Endothelial cell of umbilical vein (primary cell): ENCODE results near the gene MAGEA12. TPM values are rescaled to one million over a fixed set of nuclear protein-coding genes. Genes with fewer than 3 reads are reported as not detected.

Experiments used
- BruUV-seq: library from RNA; stranded (reverse); fragments of 400-500 nt; replicated peaks from 2 replicates; lab custom pipeline; 2021; lab: Mats Ljungman, UMichigan
- CTCF ChIA-PET: fragments of 300-600, 350-600 bp; sonication (Branson Sonifier 250); formaldehyde crosslinking; loops from one replicate; lab custom pipeline; 2021; ENCODE audit warnings: antibody characterized with exemption, inconsistent platforms; lab: Charles Lee
- POLR2A ChIA-PET: fragments of 300-600, 350-600 bp; sonication (Branson Sonifier 250); formaldehyde crosslinking; loops from one replicate; lab custom pipeline; 2021; ENCODE audit warnings: antibody characterized with exemption, inconsistent platforms; lab: Charles Lee
- DNase-seq: peaks from one replicate; pipeline ENCODE4 v3.0.0-alpha.2; 2011; ENCODE audit warnings: low read depth, low spot score
- FAIRE-seq: peaks from 2 replicates; lab custom pipeline; 2011; peaks lifted over from hg19 to GRCh38; lab: Jason Lieb, UNC
- H2AFZ ChIP-seq: 2 replicates; pipeline ENCODE4 v1.6.0; 2012; ENCODE audit warnings: low read depth, low read length, control low read depth, inconsistent platforms
- H3K27ac ChIP-seq: 2 replicates; pipeline ENCODE4 v1.5.1; 2011; ENCODE audit warnings: low read depth, mild to moderate bottlenecking, control low read depth, low read length, moderate library complexity; ENCODE audit not compliant: insufficient read depth
- H3K27me3 ChIP-seq, 2 experiments: 2 replicates each; pipeline versions ENCODE4 v1.6.0 to v1.6.1; 2011; ENCODE audit warnings: low read length in 2 of 2, mixed read lengths in 1 of 2; ENCODE audit not compliant: control insufficient read depth in 2 of 2, insufficient read depth in 2 of 2
- H3K36me3 ChIP-seq, 2 experiments: 2 replicates in 1 of 2; 3 replicates in 1 of 2; pipeline ENCODE4 v1.5.1; 2011; ENCODE audit warnings: low read length in 2 of 2, mild to moderate bottlenecking in 1 of 2, moderate library complexity in 1 of 2; ENCODE audit not compliant: control insufficient read depth in 2 of 2, insufficient read depth in 2 of 2; ENCODE audit errors: extremely low read depth in 1 of 2
- H3K4me1 ChIP-seq: 3 replicates; pipeline ENCODE4 v1.5.1; 2011; ENCODE audit warnings: mild to moderate bottlenecking, low read length; ENCODE audit not compliant: control insufficient read depth, insufficient read depth; ENCODE audit errors: extremely low read depth
- H3K4me2 ChIP-seq: 2 replicates; pipeline ENCODE4 v1.6.1; 2011; ENCODE audit warnings: low read length, control low read depth, mixed read lengths; ENCODE audit not compliant: insufficient read depth
- H3K4me3 ChIP-seq, 3 experiments: fragments of 200-600 bp in 1 of 3; sonication (generic), shearing (Covaris generic) in 1 of 3; replicated peaks in 1 of 3; 2 replicates each; pipeline ENCODE4 v1.5.1; 2011 to 2016; ENCODE audit warnings: control low read depth in 3 of 3, low read length in 3 of 3, mild to moderate bottlenecking in 2 of 3, inconsistent platforms in 1 of 3, low read depth in 1 of 3, moderate library complexity in 1 of 3; ENCODE audit not compliant: insufficient read depth in 1 of 3
- H3K79me2 ChIP-seq: 2 replicates; pipeline ENCODE4 v1.6.0; 2012; ENCODE audit warnings: low read length, inconsistent platforms; ENCODE audit not compliant: control insufficient read depth, insufficient read depth
- H3K9ac ChIP-seq: replicated peaks from 2 replicates; pipeline ENCODE3; 2011; ENCODE audit warnings: low read length, control low read depth; ENCODE audit not compliant: insufficient read depth; ENCODE audit errors: extremely low read depth
- H3K9me1 ChIP-seq: replicated peaks from 3 replicates; pipeline ENCODE4 v1.6.0; 2011; ENCODE audit warnings: mild to moderate bottlenecking, low read length; ENCODE audit not compliant: control insufficient read depth, insufficient read depth; ENCODE audit errors: extremely low read depth
- H3K9me3 ChIP-seq: replicated peaks from 2 replicates; pipeline ENCODE4 v1.5.1; 2012; ENCODE audit warnings: low read length, inconsistent platforms; ENCODE audit not compliant: control insufficient read depth, insufficient read depth
- H4K20me1 ChIP-seq: replicated peaks from 2 replicates; pipeline ENCODE3; 2011; ENCODE audit warnings: mild to moderate bottlenecking, low read length; ENCODE audit not compliant: control insufficient read depth, insufficient read depth; ENCODE audit errors: extremely low read depth
- EZH2 ChIP-seq: IDR thresholded peaks from 2 replicates; pipeline ENCODE4 v1.6.1; 2012; ENCODE audit warnings: borderline replicate concordance, low read depth, mild to moderate bottlenecking, moderate library complexity, low read length, inconsistent platforms; ENCODE audit not compliant: severe bottlenecking
- FOS ChIP-seq: IDR thresholded peaks from 2 replicates; pipeline ENCODE4 v1.6.1; 2011; ENCODE audit warnings: mild to moderate bottlenecking, low read length, moderate library complexity, borderline replicate concordance; ENCODE audit not compliant: insufficient read depth
- GATA2 ChIP-seq: IDR thresholded peaks from 2 replicates; pipeline ENCODE4 v1.7.0; 2011; ENCODE audit warnings: low read depth, mild to moderate bottlenecking, moderate library complexity, mixed read lengths, low read length; ENCODE audit not compliant: insufficient read length, insufficient read depth
- dilution Hi-C: fragments of 300-500 bp; cut with MboI; formaldehyde crosslinking; loops from one replicate; pipeline ENCODE4 v1.15.0; 2019; ENCODE audit warnings: low sequenced_read_pairs; ENCODE audit not compliant: extremely low pct_ligation_motif_present
- intact Hi-C: fragments of 100-400 bp; cut with micrococcal nuclease; formaldehyde crosslinking; loops from one replicate; pipeline ENCODE4 v1.10.0; 2022
- polyA plus RNA-seq, 4 experiments: library from polyadenylated mRNA; depleted of rRNA in 3 of 4; stranded (reverse) in 3 of 4; unstranded in 1 of 4; fragments of >200 nt; gene quantifications; 2 replicates each; pipeline versions ENCODE4 v1.2.1 to v1.2.3, GENCODE V29; 2011 to 2012; ENCODE audit warnings: missing spikeins in 1 of 4
- total RNA-seq: library from RNA; stranded (reverse); gene quantifications from 2 replicates; pipeline ENCODE4 v1.2.3, GENCODE V29; 2021
- TF ChIP-seq, protein P1 (sequence below), 2 donors: IDR thresholded peaks; 1 replicate in 1 of 2; 2 replicates in 1 of 2; pipeline ENCODE4 v1.5.1; 2011; ENCODE audit warnings: low read length in 2 of 2, mild to moderate bottlenecking in 2 of 2, moderate library complexity in 2 of 2, control low read depth in 1 of 2, inconsistent platforms in 1 of 2, low read depth in 1 of 2; ENCODE audit not compliant: insufficient read depth in 1 of 2; ENCODE audit errors: extremely low read depth in 1 of 2
- TF ChIP-seq, protein P2 (sequence below): IDR thresholded peaks from 2 replicates; pipeline ENCODE4 v1.6.1; 2011; ENCODE audit not compliant: insufficient read depth, insufficient read length

MAGEA12 gene
- total and polyA plus RNA-seq, 2 donors (not counting 3 experiments of a cell fraction or from before 2014, with no cell fraction given), result not detected

DNA sequence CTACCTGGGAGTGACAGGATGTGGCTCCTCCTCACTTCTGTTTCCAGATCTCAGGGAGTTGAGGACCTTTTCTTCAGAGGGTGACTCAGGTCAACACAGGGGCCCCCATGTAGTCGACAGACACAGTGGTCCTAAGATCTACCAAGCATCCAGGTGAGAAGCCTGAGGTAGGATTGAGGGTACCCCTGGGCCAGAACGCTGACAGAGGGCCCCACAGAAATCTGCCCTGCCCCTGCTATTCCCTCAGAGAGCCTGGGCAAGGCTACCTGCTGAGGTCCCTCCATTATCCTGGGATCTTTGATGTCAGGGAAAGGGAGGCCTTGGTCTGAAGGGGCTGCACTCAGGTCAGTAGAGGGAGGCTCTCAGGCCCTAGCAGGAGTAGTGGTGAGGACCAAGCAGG, 1.5 kb downstream of the MAGEA12 start:
- no peaks in the 10 kb centered on the region for H3K27me3 ChIP-seq
- H3K4me2 ChIP-seq, result no peak overlapping the region
- H3K27ac ChIP-seq, result no peak overlapping the region
- no peaks in the 10 kb centered on the region for H3K4me1 ChIP-seq
- H2AFZ ChIP-seq, result no peak overlapping the region
- H3K79me2 ChIP-seq, result no peaks in the 10 kb centered on the region
- dilution Hi-C loops (no loop called here), intact Hi-C loops (no loop called here)
- no peaks in the 10 kb centered on the region for H4K20me1 ChIP-seq
- no peaks in the 10 kb centered on the region for H3K9me1 ChIP-seq
- no peaks in the 10 kb centered on the region for H3K36me3 ChIP-seq
- H3K4me3 ChIP-seq, result no peak overlapping the region
- no peak overlapping the region for H3K9ac ChIP-seq
- ChIA-PET CTCF (no interaction called here), POLR2A (no interaction called here)
- TF ChIP-seq, protein P1, sequence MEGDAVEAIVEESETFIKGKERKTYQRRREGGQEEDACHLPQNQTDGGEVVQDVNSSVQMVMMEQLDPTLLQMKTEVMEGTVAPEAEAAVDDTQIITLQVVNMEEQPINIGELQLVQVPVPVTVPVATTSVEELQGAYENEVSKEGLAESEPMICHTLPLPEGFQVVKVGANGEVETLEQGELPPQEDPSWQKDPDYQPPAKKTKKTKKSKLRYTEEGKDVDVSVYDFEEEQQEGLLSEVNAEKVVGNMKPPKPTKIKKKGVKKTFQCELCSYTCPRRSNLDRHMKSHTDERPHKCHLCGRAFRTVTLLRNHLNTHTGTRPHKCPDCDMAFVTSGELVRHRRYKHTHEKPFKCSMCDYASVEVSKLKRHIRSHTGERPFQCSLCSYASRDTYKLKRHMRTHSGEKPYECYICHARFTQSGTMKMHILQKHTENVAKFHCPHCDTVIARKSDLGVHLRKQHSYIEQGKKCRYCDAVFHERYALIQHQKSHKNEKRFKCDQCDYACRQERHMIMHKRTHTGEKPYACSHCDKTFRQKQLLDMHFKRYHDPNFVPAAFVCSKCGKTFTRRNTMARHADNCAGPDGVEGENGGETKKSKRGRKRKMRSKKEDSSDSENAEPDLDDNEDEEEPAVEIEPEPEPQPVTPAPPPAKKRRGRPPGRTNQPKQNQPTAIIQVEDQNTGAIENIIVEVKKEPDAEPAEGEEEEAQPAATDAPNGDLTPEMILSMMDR (IDR thresholded peaks at IDR 0.05; ENCODE audit: extremely low read depth in 1 of 2, insufficient read depth in 1 of 2, low read depth in 1 of 2, low read length in 2 of 2), result no peak
- FAIRE-seq (no peak), DNase-seq (no peak)
- no peaks in the 10 kb centered on the region for H3K9me3 ChIP-seq
- BruUV-seq, result no TSS peak

GRCh38 chrX:152735860-152736511, 2.4 kb downstream of the MAGEA12 start:
- DNase-seq (no peak), FAIRE-seq (no peak)
- no peaks in the 10 kb centered on the region for H3K4me1 ChIP-seq
- intact Hi-C loops, result no loop called here
- no peaks in the 10 kb centered on the region for H3K27me3 ChIP-seq
- CTCF ChIA-PET, result no interaction called here
- H2AFZ ChIP-seq, result no peak overlapping the region
- no peak overlapping the region for H3K27ac ChIP-seq
- H3K36me3 ChIP-seq, result no peaks in the 10 kb centered on the region
- dilution Hi-C loops, result no loop called here
- POLR2A ChIA-PET, result no interaction called here
- BruUV-seq, result no TSS peak
- no peak overlapping the region for H3K4me3 ChIP-seq
- H3K9me1 ChIP-seq, result no peaks in the 10 kb centered on the region
- no peak overlapping the region for H3K4me2 ChIP-seq
- H3K9me3 ChIP-seq, result no peaks in the 10 kb centered on the region
- H3K79me2 ChIP-seq, result no peaks in the 10 kb centered on the region
- no peak overlapping the region for H3K9ac ChIP-seq
- H4K20me1 ChIP-seq, result no peaks in the 10 kb centered on the region
- TF ChIP-seq GATA2 (no peak), FOS (no peak), EZH2 (no peak)
- TF ChIP-seq, protein P2, sequence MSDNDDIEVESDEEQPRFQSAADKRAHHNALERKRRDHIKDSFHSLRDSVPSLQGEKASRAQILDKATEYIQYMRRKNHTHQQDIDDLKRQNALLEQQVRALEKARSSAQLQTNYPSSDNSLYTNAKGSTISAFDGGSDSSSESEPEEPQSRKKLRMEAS, result no peak
- TF ChIP-seq, protein P1 (IDR thresholded peaks at IDR 0.05; ENCODE audit: extremely low read depth in 1 of 2, insufficient read depth in 1 of 2, low read depth in 1 of 2, low read length in 2 of 2), result no peak
